CD4-positive, alpha-beta T cell treated with Interleukin-17A for 4 hours (primary cell): ENCODE measurements around the gene FOLR2.
"Not testable (repeated sequence)": the region's sequence is repeated elsewhere in the genome, so short reads cannot be mapped to it uniquely, and the experiment has no call there.

Experiments used
- DNase-seq: peaks from one replicate; pipeline ENCODE4 v3.0.0-alpha.2; 2020; ENCODE audit warnings: mixed read lengths

FOLR2 gene

GRCh38 chr11:72216638-72217037 is at the start of gene FOLR2:
Gene FOLR2 (plus strand): TSS chr11:72216794. CDS start chr11:72218585, 1,791 bp downstream.
- DNase-seq = no peak

- not testable (repeated sequence) for DNase-seq
Measured at GRCh38 chr11:72169046-72169555, 47.5 kb upstream of the FOLR2 start.

GRCh38 chr11:72169754-72170153 is 46.8 kb upstream of the FOLR2 start:
- DNase-seq = not testable (repeated sequence)

GRCh38 chr11:72172043-72172442 is 44.6 kb upstream of the FOLR2 start:
- not testable (repeated sequence) for DNase-seq

GRCh38 chr11:72173291-72173690 is 43.3 kb upstream of the FOLR2 start:
- no peak for DNase-seq

- DNase-seq = no peak
Measured at GRCh38 chr11:72174302-72175070, 42.1 kb upstream of the FOLR2 start.

- DNase-seq = no peak
Measured at GRCh38 chr11:72177656-72178055, 38.9 kb upstream of the FOLR2 start.

GRCh38 chr11:72179049-72179803 is 37.4 kb upstream of the FOLR2 start:
- no peak for DNase-seq

GRCh38 chr11:72179804-72180396 is 36.7 kb upstream of the FOLR2 start:
- no peak for DNase-seq

- DNase-seq = not testable (repeated sequence)
Measured at GRCh38 chr11:72180892-72181552, 35.6 kb upstream of the FOLR2 start.

- DNase-seq = not testable (repeated sequence)
Measured at GRCh38 chr11:72181553-72181958, 35.0 kb upstream of the FOLR2 start.

GRCh38 chr11:72188267-72188666 is 28.3 kb upstream of the FOLR2 start:
- DNase-seq = no peak

GRCh38 chr11:72189455-72190250 is 26.9 kb upstream of the FOLR2 start:
- DNase-seq = no peak

- no peak for DNase-seq
Measured at GRCh38 chr11:72190631-72191071, 25.9 kb upstream of the FOLR2 start.

GRCh38 chr11:72191961-72192381 is 24.6 kb upstream of the FOLR2 start, which contains the start of gene FOLR1:
Gene FOLR1 (plus strand): TSS chr11:72192140. CDS start chr11:72192174, 34 bp downstream.
- no peak for DNase-seq

GRCh38 chr11:72195518-72196270 is 20.9 kb upstream of the FOLR2 start:
- no peak for DNase-seq

- not testable (repeated sequence) for DNase-seq
Measured at GRCh38 chr11:72201445-72201844, 15.1 kb upstream of the FOLR2 start.

GRCh38 chr11:72202571-72202970 is 14.0 kb upstream of the FOLR2 start:
- DNase-seq = no peak

- DNase-seq = no peak
Measured at GRCh38 chr11:72203163-72203562, 13.4 kb upstream of the FOLR2 start.

GRCh38 chr11:72204886-72205285 is 11.7 kb upstream of the FOLR2 start:
- no peak for DNase-seq

- DNase-seq = not testable (repeated sequence)
Measured at GRCh38 chr11:72206794-72207193, 9.8 kb upstream of the FOLR2 start.
